ENCODE data around the gene NUDT14. TPM values are rescaled to one million over a fixed set of nuclear protein-coding genes. Genes with fewer than 3 reads are reported as not detected.

NUDT14 gene
- total RNA-seq (2022; extraction: Qiagen RNA extraction): 23.7 to 50.5 TPM (median 41.5 TPM) in 5 replicates

DNA sequence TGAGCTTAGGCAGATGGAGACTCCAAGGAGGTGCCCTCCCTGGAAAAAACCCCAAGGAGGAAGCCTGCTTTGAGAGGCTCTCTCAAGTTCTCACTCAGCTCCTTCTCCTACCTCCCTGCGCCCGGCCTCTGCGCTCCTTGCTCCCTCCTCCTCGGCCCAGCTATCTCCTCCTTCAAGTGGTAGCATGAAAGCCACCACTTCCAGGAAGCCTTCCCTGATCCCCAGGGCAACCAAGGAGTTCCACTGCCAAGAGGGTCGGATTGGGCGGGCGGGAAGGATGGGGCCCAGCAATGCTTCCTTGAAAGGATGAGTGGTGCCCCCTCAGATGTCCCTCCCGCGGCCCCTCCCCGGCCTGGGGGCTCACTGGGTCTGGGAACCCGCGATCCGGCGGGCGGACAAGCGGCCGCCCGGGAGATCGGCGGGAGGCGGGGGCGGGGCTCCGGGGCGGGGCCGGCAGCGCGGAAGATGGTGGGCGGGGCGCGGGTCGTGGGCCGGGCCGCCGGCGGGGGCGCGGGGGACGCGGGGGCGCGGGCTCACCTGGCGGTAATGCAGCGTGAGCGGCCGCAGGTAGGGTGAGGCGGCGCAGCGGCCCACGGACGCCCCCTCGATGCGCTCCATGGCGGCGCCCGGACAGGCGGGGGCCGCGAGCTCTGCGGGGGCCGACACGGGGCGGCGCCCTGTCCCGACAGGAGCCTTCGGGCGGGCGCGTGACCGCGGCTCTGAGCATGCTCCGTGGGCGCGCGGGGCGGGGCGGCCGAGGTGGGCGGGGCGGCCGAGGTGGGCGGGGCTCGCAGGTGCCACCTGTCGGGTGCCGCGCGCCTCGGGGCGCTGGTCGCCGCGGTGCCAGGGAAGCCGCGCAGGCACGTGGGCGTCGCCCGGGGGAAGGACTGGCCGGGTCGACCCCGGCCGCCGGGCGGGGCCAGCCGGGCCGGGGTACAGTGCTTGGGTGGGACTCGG is at the start of gene NUDT14:
TSS of gene NUDT14 (minus strand) at position 721 of the 957 bp plus-strand sequence. CDS start at position 618, 103 bp downstream.

DNA sequence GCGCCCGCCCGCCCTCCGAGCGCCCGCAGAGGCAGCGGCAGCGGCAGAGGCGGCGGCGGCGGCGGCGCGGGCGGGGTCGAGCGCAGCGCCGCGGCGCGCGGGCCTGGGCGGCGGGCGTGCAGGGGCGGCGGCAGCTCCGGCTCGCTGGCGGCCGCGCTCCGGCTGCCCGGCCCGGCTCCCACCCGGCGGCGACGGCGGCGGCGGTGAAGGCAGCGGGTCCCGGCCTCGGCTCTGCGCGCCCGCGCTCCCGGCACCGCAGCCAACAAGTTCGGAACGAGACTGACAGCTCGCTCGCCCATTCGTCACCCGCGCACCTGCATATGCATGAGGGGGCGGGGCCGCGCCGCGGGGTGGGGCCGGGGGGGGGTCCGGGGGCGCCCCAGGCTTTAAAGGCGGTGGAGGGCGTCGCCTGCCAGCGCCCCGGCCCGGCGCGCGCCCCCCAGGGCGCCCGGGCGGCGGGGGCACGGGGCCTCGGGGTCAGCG is 12.6 kb downstream of the NUDT14 start, which contains the start of gene JAG2:
TSS of gene JAG2 (minus strand) at position 281 of the 483 bp plus-strand sequence. CDS start 356 bp downstream, outside the sequence.

Other genes starting within 250 kb of the NUDT14 start
- 204 to 245 TPM (median 216 TPM) in 5 replicates for gene AHNAK2, start 202.9 kb downstream of the NUDT14 start, total RNA-seq (2022; extraction: Qiagen RNA extraction)
- gene CLBA1, start 195.5 kb downstream of the NUDT14 start, total RNA-seq (2022; extraction: Qiagen RNA extraction): 13.9 to 17.3 TPM (median 16.7 TPM) in 5 replicates
- 43.4 to 55.1 TPM (median 53.2 TPM) in 5 replicates for gene CDCA4, start 160.2 kb downstream of the NUDT14 start, total RNA-seq (2022; extraction: Qiagen RNA extraction)
- 0.40 to 0.70 TPM (median 0.56 TPM) in 5 replicates for gene GPR132, start 115.9 kb downstream of the NUDT14 start, total RNA-seq (2022; extraction: Qiagen RNA extraction)
- 18.3 to 28.4 TPM (median 26.8 TPM) in 5 replicates for gene JAG2, start 12.5 kb downstream of the NUDT14 start, total RNA-seq (2022; extraction: Qiagen RNA extraction)
- 29.1 to 47.9 TPM (median 41.7 TPM) in 5 replicates for gene BTBD6, start 67.2 kb upstream of the NUDT14 start, total RNA-seq (2022; extraction: Qiagen RNA extraction)
- 23.3 to 30.1 TPM (median 28.2 TPM) in 5 replicates for gene BRF1, start 119.7 kb upstream of the NUDT14 start, total RNA-seq (2022; extraction: Qiagen RNA extraction)
- 18.1 to 28.8 TPM (median 27.3 TPM) in 5 replicates for gene PACS2, start 133.4 kb upstream of the NUDT14 start, total RNA-seq (2022; extraction: Qiagen RNA extraction)
- gene TEX22, start 217.2 kb upstream of the NUDT14 start, total RNA-seq (2022; extraction: Qiagen RNA extraction): 0.13 to 0.53 TPM (median 0.16 TPM) in 5 replicates
- 55.7 to 86.3 TPM (median 79.1 TPM) in 5 replicates for gene MTA1, start 238.5 kb upstream of the NUDT14 start, total RNA-seq (2022; extraction: Qiagen RNA extraction)